T-cell (primary cell): Measurements from ENCODE around the gene SLC22A3. TPM values are rescaled to one million over a fixed set of nuclear protein-coding genes. Genes with fewer than 3 reads are reported as not detected.
"Not testable (repeated sequence)": the region's sequence is repeated elsewhere in the genome, so short reads cannot be mapped to it uniquely, and the experiment has no call there.

Experiments
- ATAC-seq, 4 experiments: fragments of 200-7000 bp in 3 of 4; fragments of 150-1000 bp in 1 of 4; cut with Tn5 transposase; replicated peaks in 1 of 4; 1 replicate in 3 of 4; 2 replicates in 1 of 4; pipeline ENCODE4 v1.10.0; 2021; ENCODE audit warnings: moderate library complexity in 3 of 4, mild to moderate bottlenecking in 2 of 4, moderate number of reproducible peaks in 1 of 4
- CTCF ChIA-PET, 2 donors: fragments of 300-600 bp; sonication (Branson Sonifier 250); formaldehyde crosslinking; loops; one replicate each; lab custom pipeline; 2022; ENCODE audit warnings: antibody characterized with exemption in 2 of 2; lab: Charles Lee
- POLR2A ChIA-PET, 2 donors: fragments of 300-600 bp; sonication (Branson Sonifier 250); formaldehyde crosslinking; loops; one replicate each; lab custom pipeline; 2022; ENCODE audit warnings: antibody characterized with exemption in 2 of 2; lab: Charles Lee
- DNase-seq, 35 experiments: peaks; one replicate each; pipeline versions ENCODE4 v3.0.0 to v3.0.0-alpha.2; 2013 to 2023
- H3K27ac ChIP-seq: one replicate; pipeline ENCODE4 v1.5.1; 2013; ENCODE audit warnings: low read length
- H3K27me3 ChIP-seq, 2 experiments: replicated peaks in 1 of 2; 1 replicate in 1 of 2; 2 replicates in 1 of 2; pipeline versions ENCODE4 v1.6.1 to v1.7.0; 2013; ENCODE audit warnings: low read length in 1 of 2, mixed read lengths in 1 of 2; ENCODE audit not compliant: control insufficient read depth in 2 of 2, insufficient read depth in 2 of 2; ENCODE audit errors: extremely low read depth in 1 of 2
- H3K36me3 ChIP-seq, 2 donors: 1 replicate in 1 of 2; 2 replicates in 1 of 2; pipeline versions ENCODE4 v1.6.1 to v1.7.0; 2013; ENCODE audit warnings: low read length in 1 of 2; ENCODE audit not compliant: control insufficient read depth in 2 of 2, insufficient read depth in 1 of 2; ENCODE audit errors: extremely low read depth in 1 of 2
- H3K4me1 ChIP-seq, 2 experiments: 1 replicate in 1 of 2; 2 replicates in 1 of 2; pipeline versions ENCODE4 v1.6.1 to v1.7.0; 2013; ENCODE audit warnings: low read length in 2 of 2, mixed read lengths in 1 of 2; ENCODE audit not compliant: insufficient read depth in 2 of 2, control insufficient read depth in 1 of 2; ENCODE audit errors: extremely low read depth in 1 of 2
- H3K4me3 ChIP-seq, 2 donors: 1 replicate in 1 of 2; 2 replicates in 1 of 2; pipeline versions ENCODE4 v1.5.1 to v1.7.0; 2013; ENCODE audit warnings: mild to moderate bottlenecking in 2 of 2, low read length in 1 of 2, moderate library complexity in 1 of 2; ENCODE audit not compliant: control insufficient read depth in 1 of 2; ENCODE audit errors: extremely low read depth in 1 of 2
- H3K9me3 ChIP-seq: 2 replicates; pipeline ENCODE4 v1.7.0; 2013
- H3K27ac Mint-ChIP-seq, 2 donors: one replicate each; pipeline ENCODE4 v1.8.0; 2020 to 2021; ENCODE audit warnings: mild to moderate bottlenecking in 2 of 2, mixed read lengths in 2 of 2
- H3K27me3 Mint-ChIP-seq, 2 donors: one replicate each; pipeline ENCODE4 v1.8.0; 2021 to 2022; ENCODE audit warnings: mixed read lengths in 2 of 2
- H3K36me3 Mint-ChIP-seq: one replicate; pipeline ENCODE4 v1.8.0; 2021; ENCODE audit warnings: mixed read lengths
- H3K4me1 Mint-ChIP-seq, 3 donors: one replicate each; pipeline ENCODE4 v1.8.0; 2020 to 2022; ENCODE audit warnings: mixed read lengths in 3 of 3, mild to moderate bottlenecking in 1 of 3
- H3K4me3 Mint-ChIP-seq, 3 donors: one replicate each; pipeline ENCODE4 v1.8.0; 2020 to 2022; ENCODE audit warnings: mild to moderate bottlenecking in 3 of 3, mixed read lengths in 3 of 3, moderate library complexity in 3 of 3
- H3K9me3 Mint-ChIP-seq, 3 donors: one replicate each; pipeline ENCODE4 v1.8.0; 2020 to 2022; ENCODE audit warnings: mixed read lengths in 3 of 3
- WGBS: methylation state at CpG from one replicate; pipeline ENCODE4 v1.1.5; 2013; ENCODE audit warnings: missing lambda C conversion rate; ENCODE audit not compliant: insufficient coverage; 5-methylcytosine and 5-hydroxymethylcytosine counted together
- total RNA-seq, 35 experiments: library from RNA in 6 of 35; stranded (reverse) in 6 of 35; fragments of 120-200 nt in 1 of 35; gene quantifications; one replicate each; pipeline versions ENCODE4 v1.2.1 to v1.2.4 and lab custom pipeline; 2013 to 2026

SLC22A3 gene
- total RNA-seq, 5 donors from 2014 or later (not counting 1 experiment from before 2014, with no cell fraction given) = 0.13 to 0.29 (median 0.21) TPM; not detected in 1

GRCh38 chr6:160445130-160445529 lies 97.0 kb downstream of the SLC22A3 start:
- DNase-seq = no peak
- no peak overlapping the region for H3K4me3 ChIP-seq

GRCh38 chr6:160447350-160447749 lies 99.2 kb downstream of the SLC22A3 start:
- ChIA-PET POLR2A (no interaction called here), CTCF (interaction anchor here in 1 of 2 donors (0.6 kb wide), 1 partner anchor 89 kb away, joined by 3 read pairs; no protein-coding TSS in a partner anchor)
- no peak overlapping the region for H3K4me3 Mint-ChIP-seq

More at GRCh38 chr6:160445130-160445529, 97.0 kb downstream of the SLC22A3 start:
- H3K27me3 Mint-ChIP-seq = peaks cover 20 to 32% of the 10 kb centered on the region in 2 donors
- H3K9me3 Mint-ChIP-seq = peaks cover 4 to 6% (median 5%) of the 10 kb centered on the region in 3 donors
- H3K4me3 Mint-ChIP-seq = no peak overlapping the region
- ATAC-seq = no peak
- peaks cover 6 to 20% of the 10 kb centered on the region in 2 experiments for H3K27me3 ChIP-seq
- peaks cover 0 to 2% of the 10 kb centered on the region in 2 experiments for H3K4me1 ChIP-seq
- CTCF ChIA-PET = no interaction called here
- no peak overlapping the region for H3K27ac ChIP-seq
- peaks cover 16% of the 10 kb centered on the region for H3K36me3 Mint-ChIP-seq
- peaks cover 4 to 16% (median 5%) of the 10 kb centered on the region in 3 donors for H3K4me1 Mint-ChIP-seq
- H3K9me3 ChIP-seq = no peaks in the 10 kb centered on the region
- H3K27ac Mint-ChIP-seq = no peak overlapping the region
- no peaks in the 10 kb centered on the region for H3K36me3 ChIP-seq
- POLR2A ChIA-PET = no interaction called here
- WGBS = 100% methylated on average over 2 of the region's 2 CpGs

GRCh38 chr6:160449787-160450186 lies 101.6 kb downstream of the SLC22A3 start:
- H3K4me3 Mint-ChIP-seq, H3K9me3 Mint-ChIP-seq, H3K4me1 ChIP-seq, H3K9me3 ChIP-seq, H3K36me3 ChIP-seq, DNase-seq, ATAC-seq, H3K27ac ChIP-seq, H3K4me3 ChIP-seq, H3K27ac Mint-ChIP-seq: not testable (repeated sequence)
- Mint-ChIP-seq H3K4me1 (peaks cover 4 to 16% (median 5%) of the 10 kb centered on the region in 3 donors), H3K27me3 (peaks cover 16 to 20% of the 10 kb centered on the region in 2 donors), H3K36me3 (peaks cover 24% of the 10 kb centered on the region)
- 89% methylated on average over 4 of the region's 4 CpGs for whole genome bisulfite sequencing
- CTCF ChIA-PET = interaction anchor here in 1 of 2 donors (1.5 kb wide), 1 partner anchor 312 kb away, joined by 3 read pairs; no protein-coding TSS in a partner anchor
- POLR2A ChIA-PET = interaction anchor here in 1 of 2 donors (1.1 kb wide), 1 partner anchor 311 kb away, joined by 3 read pairs; no protein-coding TSS in a partner anchor
- peaks cover 6 to 17% of the 10 kb centered on the region in 2 experiments for H3K27me3 ChIP-seq

More at GRCh38 chr6:160447350-160447749, 99.2 kb downstream of the SLC22A3 start:
- 87% methylated on average over 3 of the region's 4 CpGs for WGBS
- peaks cover 4 to 16% (median 5%) of the 10 kb centered on the region in 3 donors for H3K4me1 Mint-ChIP-seq
- H3K27ac ChIP-seq = no peak overlapping the region
- H3K36me3 Mint-ChIP-seq = peaks cover 20% of the 10 kb centered on the region
- H3K36me3 ChIP-seq = no peaks in the 10 kb centered on the region
- no peak overlapping the region for H3K4me3 ChIP-seq
- H3K27me3 ChIP-seq = peaks cover 3 to 17% of the 10 kb centered on the region in 2 experiments
- no peak for ATAC-seq
- no peaks in the 10 kb centered on the region for H3K9me3 ChIP-seq
- H3K9me3 Mint-ChIP-seq = peaks cover 4 to 6% (median 5%) of the 10 kb centered on the region in 3 donors
- H3K4me1 ChIP-seq = peaks cover 0 to 2% of the 10 kb centered on the region in 2 experiments
- no peak for DNase-seq
- H3K27ac Mint-ChIP-seq = no peak overlapping the region
- peaks cover 20 to 24% of the 10 kb centered on the region in 2 donors for H3K27me3 Mint-ChIP-seq

GRCh38 chr6:160450849-160451248 lies 102.7 kb downstream of the SLC22A3 start:
- H3K36me3 Mint-ChIP-seq = peaks cover 14% of the 10 kb centered on the region
- Histone ChIP-seq H3K27ac (no peak overlapping the region), H3K4me3 (no peak overlapping the region), H3K4me1 (peaks cover 2 to 4% of the 10 kb centered on the region in 2 experiments), H3K36me3 (no peaks in the 10 kb centered on the region), H3K27me3 (peaks cover 7% of the 10 kb centered on the region in 2 experiments), H3K9me3 (no peaks in the 10 kb centered on the region)
- H3K9me3 Mint-ChIP-seq = peaks cover 0 to 5% (median 4%) of the 10 kb centered on the region in 3 donors
- no peak overlapping the region for H3K27ac Mint-ChIP-seq
- POLR2A ChIA-PET = no interaction called here
- peaks cover 6 to 13% of the 10 kb centered on the region in 2 donors for H3K27me3 Mint-ChIP-seq
- ATAC-seq (no peak), DNase-seq (no peak)
- no peak overlapping the region for H3K4me3 Mint-ChIP-seq
- WGBS = 94% methylated on average over 2 of the region's 5 CpGs
- peaks cover 4 to 16% (median 5%) of the 10 kb centered on the region in 3 donors for H3K4me1 Mint-ChIP-seq
- CTCF ChIA-PET = interaction anchor here in 1 of 2 donors (0.6 kb wide), 2 partner anchors 65 to 759 kb away, joined by 3 read pairs; no protein-coding TSS in a partner anchor

- no peak overlapping the region for H3K4me3 ChIP-seq
- CTCF ChIA-PET = interaction anchor here (0.7 to 2.2 kb wide), 2 partner anchors 316 to 352 kb away, joined by 3 to 20 read pairs; no protein-coding TSS in a partner anchor
- Mint-ChIP-seq H3K4me3 (no peak overlapping the region), H3K9me3 (peaks cover 0 to 5% (median 4%) of the 10 kb centered on the region in 3 donors), H3K36me3 (peaks cover 14% of the 10 kb centered on the region), H3K4me1 (peaks cover 16 to 23% (median 19%) of the 10 kb centered on the region in 3 donors), H3K27ac (no peak overlapping the region), H3K27me3 (peaks cover 0 to 17% of the 10 kb centered on the region in 2 donors)
- H3K27ac ChIP-seq = no peak overlapping the region
- 80% methylated on average over 3 of the region's 6 CpGs for WGBS
- no peaks in the 10 kb centered on the region for H3K9me3 ChIP-seq
- POLR2A ChIA-PET = no interaction called here
- peaks cover 4 to 22% of the 10 kb centered on the region in 2 experiments for H3K4me1 ChIP-seq
- ATAC-seq = no peak
- H3K27me3 ChIP-seq = peaks cover 0 to 7% of the 10 kb centered on the region in 2 experiments
- no peaks in the 10 kb centered on the region for H3K36me3 ChIP-seq
- no peak for DNase-seq
Measured at GRCh38 chr6:160454303-160454702, 106.1 kb downstream of the SLC22A3 start.

GRCh38 chr6:160455081-160455480 lies 106.9 kb downstream of the SLC22A3 start:
- CTCF ChIA-PET = interaction anchor here (0.6 to 2.2 kb wide), 9 partner anchors 10 to 628 kb away, joined by 3 to 20 read pairs (median 3); no protein-coding TSS in a partner anchor
- no peak for ATAC-seq
- WGBS = 50% methylated on average over 1 of the region's 6 CpGs

More at GRCh38 chr6:160455081-160455480, 106.9 kb downstream of the SLC22A3 start:
- peaks cover 24 to 30% (median 27%) of the 10 kb centered on the region in 3 donors for H3K4me1 Mint-ChIP-seq
- H3K4me3 Mint-ChIP-seq = no peak overlapping the region
- H3K4me3 ChIP-seq = no peak overlapping the region
- H3K36me3 ChIP-seq = no peaks in the 10 kb centered on the region
- H3K4me1 ChIP-seq = peaks cover 9 to 27% of the 10 kb centered on the region in 2 experiments
- H3K27me3 Mint-ChIP-seq = peaks cover 0 to 17% of the 10 kb centered on the region in 2 donors
- peaks cover 10% of the 10 kb centered on the region for H3K36me3 Mint-ChIP-seq
- H3K9me3 Mint-ChIP-seq = no peaks in the 10 kb centered on the region
- POLR2A ChIA-PET = interaction anchor here in 1 of 2 donors (0.6 kb wide), 1 partner anchor 703 kb away, joined by 10 read pairs; no protein-coding TSS in a partner anchor
- no peak overlapping the region for H3K27ac Mint-ChIP-seq
- DNase-seq = no peak
- H3K27me3 ChIP-seq = peaks cover 0 to 7% of the 10 kb centered on the region in 2 experiments
- H3K27ac ChIP-seq = no peak overlapping the region
- H3K9me3 ChIP-seq = no peaks in the 10 kb centered on the region
